K562 (cell line): ENCODE results near the gene CD164. TPM values are rescaled to one million over a fixed set of nuclear protein-coding genes. Genes with fewer than 3 reads are reported as not detected.

ENCODE experiments used
- ATAC-seq: fragments of 200-7000 bp; cut with Tn5 transposase; 3 replicates; pipeline ENCODE4 v1.9.1; 2020; ENCODE audit warnings: moderate library complexity
- BruUV-seq: library from RNA; stranded (reverse); fragments of 400-500 nt; replicated peaks from 2 replicates; lab custom pipeline; 2021; lab: Mats Ljungman, UMichigan
- CTCF ChIA-PET: fragments of 300-600 bp; formaldehyde crosslinking; extraction: SDS; loops from one replicate; lab custom pipeline; 2021; ENCODE audit warnings: low intra/inter-chr PET ratio; lab: Yijun Ruan, JAX
- POLR2A ChIA-PET: fragments of 300-600, 350-650 bp; sonication (Branson Sonifier 250); formaldehyde crosslinking; extraction: SDS; loops from one replicate; lab custom pipeline; 2021; ENCODE audit warnings: antibody characterized with exemption, inconsistent platforms; lab: Yijun Ruan, JAX
- DNase-seq, 4 experiments: peaks; one replicate each; pipeline versions ENCODE4 v3.0.0 to v3.0.0-alpha.2; 2011 to 2018; ENCODE audit warnings: low spot score in 3 of 4, mixed read lengths in 3 of 4; ENCODE audit errors: extremely low read depth in 1 of 4
- FAIRE-seq: peaks from 2 replicates; lab custom pipeline; 2011; peaks lifted over from hg19 to GRCh38; lab: Jason Lieb, UNC
- H2AFZ ChIP-seq: 2 replicates; pipeline ENCODE4 v1.6.0; 2011; ENCODE audit warnings: low read depth, low read length, control low read depth, inconsistent platforms
- H3K27ac ChIP-seq: fragments of 200-600 bp; 3 replicates; pipeline ENCODE4 v1.8.0; 2011; ENCODE audit warnings: low read depth, mild to moderate bottlenecking, control low read depth, inconsistent platforms, low read length, moderate library complexity, mixed read lengths; ENCODE audit errors: extremely low read depth
- H3K27me3 ChIP-seq, 2 experiments: fragments of 300-600 bp in 1 of 2; 2 replicates in 1 of 2; 3 replicates in 1 of 2; pipeline versions ENCODE4 v1.6.0 to v1.8.0; 2011; ENCODE audit warnings: inconsistent platforms in 2 of 2, low read length in 2 of 2, mild to moderate bottlenecking in 1 of 2, mixed read lengths in 1 of 2, moderate library complexity in 1 of 2; ENCODE audit not compliant: control insufficient read depth in 2 of 2, insufficient read depth in 2 of 2
- H3K36me3 ChIP-seq: fragments of 300-600 bp; 3 replicates; pipeline ENCODE4 v1.8.0; 2011; ENCODE audit warnings: mild to moderate bottlenecking, low read length, inconsistent platforms; ENCODE audit not compliant: control insufficient read depth, insufficient read depth
- H3K4me1 ChIP-seq, 2 experiments: fragments of 200-600 bp in 1 of 2; replicated peaks in 1 of 2; 2 replicates in 1 of 2; 3 replicates in 1 of 2; pipeline versions ENCODE4 v1.5.1 to v1.8.0; 2011; ENCODE audit warnings: inconsistent platforms in 2 of 2, low read length in 2 of 2, mild to moderate bottlenecking in 1 of 2, mixed read lengths in 1 of 2, moderate library complexity in 1 of 2; ENCODE audit not compliant: control insufficient read depth in 2 of 2, insufficient read depth in 2 of 2
- H3K4me2 ChIP-seq: 2 replicates; pipeline ENCODE4 v1.6.1; 2011; ENCODE audit warnings: low read length, control low read depth, inconsistent platforms, mixed read lengths; ENCODE audit not compliant: insufficient read depth
- H3K4me3 ChIP-seq: fragments of 200-600 bp; sonication (generic), shearing (Covaris generic); 2 replicates; pipeline ENCODE4 v1.5.1; 2016; ENCODE audit warnings: control low read depth, inconsistent platforms
- H3K79me2 ChIP-seq: fragments of 200-600 bp; 3 replicates; pipeline ENCODE4 v1.8.0; 2011; ENCODE audit warnings: low read length, inconsistent platforms; ENCODE audit not compliant: control insufficient read depth, insufficient read depth
- H3K9ac ChIP-seq, 2 experiments: 2 replicates each; pipeline versions ENCODE4 v1.6.0 to v1.6.1; 2011; ENCODE audit warnings: low read depth in 2 of 2, low read length in 2 of 2, control low read depth in 1 of 2, inconsistent platforms in 1 of 2, mild to moderate bottlenecking in 1 of 2, mixed read lengths in 1 of 2; ENCODE audit not compliant: insufficient read depth in 1 of 2
- H3K9me1 ChIP-seq: one replicate; pipeline ENCODE4 v1.6.0; 2011; ENCODE audit warnings: inconsistent platforms, mild to moderate bottlenecking, low read length, moderate library complexity; ENCODE audit not compliant: control insufficient read depth, insufficient read depth
- H3K9me3 ChIP-seq: replicated peaks from 2 replicates; pipeline ENCODE4 v1.5.1; 2011; ENCODE audit warnings: low read depth, low read length, inconsistent platforms; ENCODE audit not compliant: control insufficient read depth, insufficient read depth
- H4K20me1 ChIP-seq: replicated peaks from 2 replicates; pipeline ENCODE4 v1.6.1; 2011; ENCODE audit warnings: low read length, inconsistent platforms, mixed read lengths; ENCODE audit not compliant: control insufficient read depth, insufficient read depth
- DNMT1 ChIP-seq: fragments of 450-650 bp; IDR thresholded peaks from 2 replicates; pipeline ENCODE4 v1.6.1; 2016; ENCODE audit warnings: antibody characterized with exemption, mild to moderate bottlenecking
- ILK ChIP-seq: fragments of 450-650 bp; IDR thresholded peaks from 2 replicates; pipeline ENCODE4 v1.6.1; 2016; ENCODE audit warnings: missing genetic modification characterization, low read depth, mild to moderate bottlenecking, missing compliant biosample characterization, moderate library complexity, borderline replicate concordance
- NCOA1 ChIP-seq: fragments of 450-650 bp; IDR thresholded peaks from 2 replicates; pipeline ENCODE4 v1.6.1; 2016; ENCODE audit warnings: low read depth
- NFIX ChIP-seq: fragments of 250-450 bp; sonication (Bioruptor Pico); IDR thresholded peaks from 2 replicates; pipeline ENCODE4 v1.4.0; 2020; ENCODE audit warnings: low read depth, mild to moderate bottlenecking, moderate library complexity
- OTX1 ChIP-seq: fragments of 450-650 bp; formaldehyde crosslinking; IDR thresholded peaks from 2 replicates; pipeline ENCODE4 v1.4.0; 2022; ENCODE audit warnings: mild to moderate bottlenecking
- SMARCA4 ChIP-seq: fragments of 450-650 bp; IDR thresholded peaks from 2 replicates; pipeline ENCODE4 v1.6.1; 2016
- ZNF134 ChIP-seq: fragments of 250-450 bp; sonication (Bioruptor Pico); conservative IDR thresholded peaks from 2 replicates; pipeline ENCODE4 v1.4.0; 2020
- ZNF764 ChIP-seq: fragments of 250-450 bp; sonication (Bioruptor Pico); IDR thresholded peaks from 2 replicates; pipeline ENCODE4 v1.4.0; 2020; ENCODE audit warnings: low read depth, mild to moderate bottlenecking, moderate library complexity
- WGBS: fragments of 100-300 bp; shearing (Covaris generic); methylation state at CpG from one replicate; pipeline ENCODE4 v1.1.6; 2016; ENCODE audit warnings: low coverage, mixed read lengths; ENCODE audit not compliant: insufficient coverage; ENCODE audit errors: missing lambda C conversion rate; 5-methylcytosine and 5-hydroxymethylcytosine counted together
- in situ Hi-C: fragments of 300-500 bp; cut with MboI; formaldehyde crosslinking; loops from 4 replicates; pipeline ENCODE4 v1.15.0; 2018; ENCODE audit warnings: inconsistent platforms, mixed read lengths
- intact Hi-C: fragments of 100-400 bp; cut with micrococcal nuclease; formaldehyde crosslinking; loops from 2 replicates; pipeline ENCODE4 v1.14.2; 2022
- polyA plus RNA-seq, 8 experiments: library from polyadenylated mRNA; depleted of rRNA in 4 of 8; stranded (reverse) in 5 of 8; unstranded in 3 of 8; fragments of >200 nt; fragmentation: Nextera tagmentation in 2 of 8; fragmentation: Illumina TruSeq in 1 of 8; extraction: Ambion mirVana in 2 of 8; extraction: Trizol in 1 of 8; gene quantifications; 2 replicates each; pipeline versions ENCODE4 v1.2.1 to v1.2.3, GENCODE V29; 2011 to 2014; ENCODE audit warnings: inconsistent platforms in 1 of 8, missing spikeins in 1 of 8
- total RNA-seq, 7 experiments: library from RNA; depleted of rRNA in 6 of 7; stranded (reverse); fragments of >200 nt in 6 of 7; fragmentation: Illumina TruSeq in 2 of 7; extraction: Trizol in 2 of 7; gene quantifications; 2 replicates each; pipeline versions ENCODE4 v1.2.1 to v1.2.3, GENCODE V29; 2011 to 2021; ENCODE audit warnings: low replicate concordance in 1 of 7
- TF ChIP-seq, protein P1 (sequence below): fragments of 200-400 bp; formaldehyde crosslinking; IDR thresholded peaks from 2 replicates; pipeline ENCODE4 v1.6.1; 2017; ENCODE audit warnings: mild to moderate bottlenecking, low read depth, low read length, moderate library complexity
- TF ChIP-seq, protein P2 (sequence below): sonication (generic); formaldehyde crosslinking; IDR thresholded peaks from 2 replicates; pipeline ENCODE4 v1.8.0; 2022; ENCODE audit warnings: missing genetic modification reagents, mild to moderate bottlenecking, borderline replicate concordance
- TF ChIP-seq, protein P3 (sequence below): fragments of 450-650 bp; IDR thresholded peaks from 2 replicates; pipeline ENCODE4 v1.6.1; 2017; ENCODE audit warnings: mild to moderate bottlenecking, moderate library complexity
- TF ChIP-seq, protein P4 (sequence below): fragments of 250-450 bp; sonication (Bioruptor Pico); IDR thresholded peaks from 2 replicates; pipeline ENCODE4 v1.5.0; 2021; ENCODE audit warnings: mild to moderate bottlenecking, borderline replicate concordance
- TF ChIP-seq, protein P5 (sequence below): sonication (generic); formaldehyde crosslinking; IDR thresholded peaks from 2 replicates; pipeline ENCODE4 v1.8.0; 2022; ENCODE audit warnings: mild to moderate bottlenecking, missing genetic modification reagents
- TF ChIP-seq, protein P6 (sequence below): sonication (generic); formaldehyde crosslinking; IDR thresholded peaks from 2 replicates; pipeline ENCODE4 v1.8.0; 2022; ENCODE audit warnings: missing genetic modification reagents, mild to moderate bottlenecking, moderate library complexity, borderline replicate concordance

The CD164 gene
- total and polyA plus RNA-seq, 9 of the 15 experiments (the other 6 are each of a cell fraction or from before 2014, with no cell fraction given) = 79.5 to 317 (median 165) TPM

DNA sequence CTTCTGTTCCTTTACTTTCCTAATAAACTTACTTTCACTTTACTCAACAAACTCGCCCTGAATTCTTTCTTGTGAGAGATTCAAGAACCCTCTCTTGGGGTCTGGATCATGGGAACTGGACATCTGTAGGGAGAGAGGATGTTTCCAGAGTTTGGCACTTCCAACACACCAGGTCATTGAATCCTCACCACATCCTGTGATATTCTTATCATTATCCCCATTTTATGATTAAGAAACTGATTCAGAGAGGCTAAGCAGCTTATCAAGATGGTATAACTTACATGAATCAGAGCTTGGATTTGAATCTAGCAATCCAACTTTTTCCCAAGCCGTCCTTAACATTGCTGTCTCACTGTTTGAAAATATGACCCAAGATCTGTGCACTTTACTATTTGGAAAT lies 42.7 kb upstream of the CD164 start:
- no peak overlapping the region for H3K9ac ChIP-seq
- H3K27ac ChIP-seq = no peak overlapping the region
- peaks cover 4 to 5% of the 10 kb centered on the region in 2 experiments; a peak in 3 of 5 replicates for H3K4me1 ChIP-seq
- no peaks in the 10 kb centered on the region for H4K20me1 ChIP-seq
- intact Hi-C loops (no loop called here), in situ Hi-C loops (no loop called here)
- FAIRE-seq (no peak), DNase-seq (no peak), ATAC-seq (no peak)
- no TSS peak for BruUV-seq
- no peaks in the 10 kb centered on the region for H3K79me2 ChIP-seq
- H3K27me3 ChIP-seq = no peaks in the 10 kb centered on the region
- no peaks in the 10 kb centered on the region for H3K36me3 ChIP-seq
- H3K4me3 ChIP-seq = no peak overlapping the region
- no peaks in the 10 kb centered on the region for H3K9me3 ChIP-seq
- H2AFZ ChIP-seq = peak overlapping the region; percentile 87
- POLR2A ChIA-PET = no interaction called here
- no peaks in the 10 kb centered on the region for H3K9me1 ChIP-seq
- CTCF ChIA-PET = no interaction called here
- no peak overlapping the region; the same call in 1 of the 2 replicates for H3K4me2 ChIP-seq
- 17% methylated on average over 2 of the region's 2 CpGs for WGBS
- TF ChIP-seq, protein P1, sequence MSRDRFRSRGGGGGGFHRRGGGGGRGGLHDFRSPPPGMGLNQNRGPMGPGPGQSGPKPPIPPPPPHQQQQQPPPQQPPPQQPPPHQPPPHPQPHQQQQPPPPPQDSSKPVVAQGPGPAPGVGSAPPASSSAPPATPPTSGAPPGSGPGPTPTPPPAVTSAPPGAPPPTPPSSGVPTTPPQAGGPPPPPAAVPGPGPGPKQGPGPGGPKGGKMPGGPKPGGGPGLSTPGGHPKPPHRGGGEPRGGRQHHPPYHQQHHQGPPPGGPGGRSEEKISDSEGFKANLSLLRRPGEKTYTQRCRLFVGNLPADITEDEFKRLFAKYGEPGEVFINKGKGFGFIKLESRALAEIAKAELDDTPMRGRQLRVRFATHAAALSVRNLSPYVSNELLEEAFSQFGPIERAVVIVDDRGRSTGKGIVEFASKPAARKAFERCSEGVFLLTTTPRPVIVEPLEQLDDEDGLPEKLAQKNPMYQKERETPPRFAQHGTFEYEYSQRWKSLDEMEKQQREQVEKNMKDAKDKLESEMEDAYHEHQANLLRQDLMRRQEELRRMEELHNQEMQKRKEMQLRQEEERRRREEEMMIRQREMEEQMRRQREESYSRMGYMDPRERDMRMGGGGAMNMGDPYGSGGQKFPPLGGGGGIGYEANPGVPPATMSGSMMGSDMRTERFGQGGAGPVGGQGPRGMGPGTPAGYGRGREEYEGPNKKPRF = no peak
- TF ChIP-seq, protein P2, sequence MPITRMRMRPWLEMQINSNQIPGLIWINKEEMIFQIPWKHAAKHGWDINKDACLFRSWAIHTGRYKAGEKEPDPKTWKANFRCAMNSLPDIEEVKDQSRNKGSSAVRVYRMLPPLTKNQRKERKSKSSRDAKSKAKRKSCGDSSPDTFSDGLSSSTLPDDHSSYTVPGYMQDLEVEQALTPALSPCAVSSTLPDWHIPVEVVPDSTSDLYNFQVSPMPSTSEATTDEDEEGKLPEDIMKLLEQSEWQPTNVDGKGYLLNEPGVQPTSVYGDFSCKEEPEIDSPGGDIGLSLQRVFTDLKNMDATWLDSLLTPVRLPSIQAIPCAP (CRISPR knock-in tag) = no peak
- TF ChIP-seq NCOA1 = no peak
- TF ChIP-seq DNMT1 = no peak
- no peak for TF ChIP-seq OTX1 (CRISPR knock-in tag)
- TF ChIP-seq, protein P3, sequence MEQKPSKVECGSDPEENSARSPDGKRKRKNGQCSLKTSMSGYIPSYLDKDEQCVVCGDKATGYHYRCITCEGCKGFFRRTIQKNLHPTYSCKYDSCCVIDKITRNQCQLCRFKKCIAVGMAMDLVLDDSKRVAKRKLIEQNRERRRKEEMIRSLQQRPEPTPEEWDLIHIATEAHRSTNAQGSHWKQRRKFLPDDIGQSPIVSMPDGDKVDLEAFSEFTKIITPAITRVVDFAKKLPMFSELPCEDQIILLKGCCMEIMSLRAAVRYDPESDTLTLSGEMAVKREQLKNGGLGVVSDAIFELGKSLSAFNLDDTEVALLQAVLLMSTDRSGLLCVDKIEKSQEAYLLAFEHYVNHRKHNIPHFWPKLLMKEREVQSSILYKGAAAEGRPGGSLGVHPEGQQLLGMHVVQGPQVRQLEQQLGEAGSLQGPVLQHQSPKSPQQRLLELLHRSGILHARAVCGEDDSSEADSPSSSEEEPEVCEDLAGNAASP = no peak
- TF ChIP-seq NFIX (CRISPR knock-in tag) = no peak
- no peak for TF ChIP-seq ILK (tag)
- TF ChIP-seq, protein P4, sequence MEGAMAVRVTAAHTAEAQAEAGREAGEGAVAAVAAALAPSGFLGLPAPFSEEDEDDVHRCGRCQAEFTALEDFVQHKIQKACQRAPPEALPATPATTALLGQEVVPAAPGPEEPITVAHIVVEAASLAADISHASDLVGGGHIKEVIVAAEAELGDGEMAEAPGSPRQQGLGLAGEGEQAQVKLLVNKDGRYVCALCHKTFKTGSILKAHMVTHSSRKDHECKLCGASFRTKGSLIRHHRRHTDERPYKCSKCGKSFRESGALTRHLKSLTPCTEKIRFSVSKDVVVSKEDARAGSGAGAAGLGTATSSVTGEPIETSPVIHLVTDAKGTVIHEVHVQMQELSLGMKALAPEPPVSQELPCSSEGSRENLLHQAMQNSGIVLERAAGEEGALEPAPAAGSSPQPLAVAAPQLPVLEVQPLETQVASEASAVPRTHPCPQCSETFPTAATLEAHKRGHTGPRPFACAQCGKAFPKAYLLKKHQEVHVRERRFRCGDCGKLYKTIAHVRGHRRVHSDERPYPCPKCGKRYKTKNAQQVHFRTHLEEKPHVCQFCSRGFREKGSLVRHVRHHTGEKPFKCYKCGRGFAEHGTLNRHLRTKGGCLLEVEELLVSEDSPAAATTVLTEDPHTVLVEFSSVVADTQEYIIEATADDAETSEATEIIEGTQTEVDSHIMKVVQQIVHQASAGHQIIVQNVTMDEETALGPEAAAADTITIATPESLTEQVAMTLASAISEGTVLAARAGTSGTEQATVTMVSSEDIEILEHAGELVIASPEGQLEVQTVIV (CRISPR knock-in tag) = no peak
- TF ChIP-seq, protein P5, sequence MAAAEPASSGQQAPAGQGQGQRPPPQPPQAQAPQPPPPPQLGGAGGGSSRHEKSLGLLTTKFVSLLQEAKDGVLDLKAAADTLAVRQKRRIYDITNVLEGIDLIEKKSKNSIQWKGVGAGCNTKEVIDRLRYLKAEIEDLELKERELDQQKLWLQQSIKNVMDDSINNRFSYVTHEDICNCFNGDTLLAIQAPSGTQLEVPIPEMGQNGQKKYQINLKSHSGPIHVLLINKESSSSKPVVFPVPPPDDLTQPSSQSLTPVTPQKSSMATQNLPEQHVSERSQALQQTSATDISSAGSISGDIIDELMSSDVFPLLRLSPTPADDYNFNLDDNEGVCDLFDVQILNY (CRISPR knock-in tag) = no peak
- no peak for TF ChIP-seq ZNF764 (CRISPR knock-in tag)
- TF ChIP-seq, protein P6, sequence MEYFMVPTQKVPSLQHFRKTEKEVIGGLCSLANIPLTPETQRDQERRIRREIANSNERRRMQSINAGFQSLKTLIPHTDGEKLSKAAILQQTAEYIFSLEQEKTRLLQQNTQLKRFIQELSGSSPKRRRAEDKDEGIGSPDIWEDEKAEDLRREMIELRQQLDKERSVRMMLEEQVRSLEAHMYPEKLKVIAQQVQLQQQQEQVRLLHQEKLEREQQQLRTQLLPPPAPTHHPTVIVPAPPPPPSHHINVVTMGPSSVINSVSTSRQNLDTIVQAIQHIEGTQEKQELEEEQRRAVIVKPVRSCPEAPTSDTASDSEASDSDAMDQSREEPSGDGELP (CRISPR knock-in tag) = no peak
- no peak for TF ChIP-seq SMARCA4
- no peak for TF ChIP-seq ZNF134 (CRISPR knock-in tag)
